HG03432 (cell line): ENCODE data around the gene VPS72.
A peak's percentile ranks its signal among the peaks of the same experiment; 100 is the strongest.

Experiments used
- ATAC-seq: cut with Tn5 transposase; IDR thresholded peaks from one replicate; pipeline ENCODE4 v1.9.1; 2021; ENCODE audit warnings: mild to moderate bottlenecking, moderate library complexity; ENCODE audit not compliant: unreplicated experiment

The VPS72 gene

DNA sequence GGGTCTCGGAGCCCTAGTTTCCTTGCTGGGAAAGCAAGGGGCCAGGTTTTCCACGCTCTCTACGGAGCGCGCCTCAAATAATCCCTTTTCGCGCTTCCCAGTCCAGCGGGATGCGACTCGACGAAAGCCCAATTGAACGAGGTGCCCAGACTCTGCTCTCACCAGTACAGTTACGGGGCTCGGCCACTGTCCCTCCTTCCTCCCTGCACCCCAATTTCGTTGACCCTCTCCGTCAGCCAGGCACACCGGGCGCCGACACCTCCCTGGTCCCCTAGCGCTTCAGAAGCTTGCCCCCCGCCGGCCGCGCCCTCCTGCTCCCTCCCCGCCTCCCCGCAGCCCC is 44.0 kb downstream of the VPS72 start:
- ATAC-seq: no peak

DNA sequence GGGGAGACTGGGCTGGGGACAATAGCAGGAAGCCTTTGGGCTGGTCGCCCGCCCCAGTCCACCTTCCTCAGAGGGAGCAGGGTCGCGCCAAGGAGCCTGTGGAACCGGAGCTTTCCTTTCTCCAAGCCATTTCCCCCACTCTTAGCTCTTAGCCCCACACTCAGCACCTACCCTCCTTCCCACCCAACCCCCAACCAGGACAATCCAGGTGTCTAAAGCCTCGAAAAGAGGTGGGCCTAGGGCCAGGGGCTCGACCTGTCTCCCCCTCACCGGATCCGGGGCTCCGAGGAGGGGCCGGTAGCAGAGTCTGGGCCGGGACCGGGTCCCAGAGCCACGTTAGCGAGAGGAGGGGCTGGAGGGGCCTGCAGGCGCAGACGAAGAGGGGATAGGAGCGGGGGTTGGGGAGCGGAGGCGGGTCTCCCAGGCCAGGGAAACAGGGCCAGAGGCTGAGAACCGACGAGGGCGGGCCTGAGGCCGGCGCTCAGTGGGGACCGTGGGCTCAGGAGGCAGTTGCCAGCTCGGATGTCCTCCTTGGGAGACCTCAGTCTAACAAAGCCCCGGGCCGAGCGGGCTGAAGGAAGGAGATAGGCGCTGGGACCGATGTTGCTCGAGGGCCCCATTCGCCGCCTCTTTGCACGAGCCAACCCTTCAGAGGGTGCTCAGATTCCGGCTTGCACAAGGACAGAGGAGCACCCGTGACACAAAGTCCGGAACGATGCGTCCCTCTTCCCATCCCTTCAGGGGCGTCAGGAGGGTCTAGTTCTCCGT is 44.5 kb downstream of the VPS72 start:
- no peak for ATAC-seq

DNA sequence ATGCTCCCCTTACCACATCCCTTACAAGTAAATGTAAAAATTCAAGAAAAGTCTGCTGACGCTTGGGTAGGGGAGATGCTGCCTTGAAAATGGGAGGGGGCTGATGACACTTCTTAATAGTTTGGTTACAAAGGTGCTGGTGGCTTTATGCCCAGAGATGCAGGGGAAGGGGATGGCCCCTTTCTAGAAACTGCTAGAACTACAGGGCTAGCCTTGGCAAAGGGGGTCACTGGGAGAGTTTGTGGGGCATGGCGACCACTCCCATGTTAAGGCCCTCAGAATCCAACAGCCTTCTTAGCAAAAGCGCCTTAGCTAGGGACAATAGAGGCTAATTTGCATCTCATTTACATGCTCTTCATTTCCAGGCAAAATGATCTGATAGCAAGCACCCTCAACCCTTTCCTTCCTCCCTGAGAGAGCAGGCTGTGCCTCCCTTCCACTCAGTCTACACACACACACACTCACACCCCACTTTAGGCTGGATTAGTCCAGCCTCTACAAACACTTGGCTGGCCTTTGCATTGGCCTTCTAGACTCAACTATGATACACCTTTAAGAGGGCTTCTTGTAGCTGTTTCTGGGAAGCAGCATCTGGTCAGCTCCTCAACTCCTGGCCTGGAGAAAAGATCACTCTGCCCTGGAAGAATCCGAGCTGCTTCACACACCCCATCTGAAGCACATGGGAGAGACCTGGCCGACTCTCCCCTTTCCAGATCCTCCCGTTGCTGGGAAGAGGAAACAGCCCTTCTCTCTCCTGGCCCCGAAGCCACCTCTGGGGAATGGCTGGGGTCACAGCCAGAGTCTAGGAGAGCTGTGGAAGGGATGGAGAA is 45.3 kb downstream of the VPS72 start:
- ATAC-seq: no peak

DNA sequence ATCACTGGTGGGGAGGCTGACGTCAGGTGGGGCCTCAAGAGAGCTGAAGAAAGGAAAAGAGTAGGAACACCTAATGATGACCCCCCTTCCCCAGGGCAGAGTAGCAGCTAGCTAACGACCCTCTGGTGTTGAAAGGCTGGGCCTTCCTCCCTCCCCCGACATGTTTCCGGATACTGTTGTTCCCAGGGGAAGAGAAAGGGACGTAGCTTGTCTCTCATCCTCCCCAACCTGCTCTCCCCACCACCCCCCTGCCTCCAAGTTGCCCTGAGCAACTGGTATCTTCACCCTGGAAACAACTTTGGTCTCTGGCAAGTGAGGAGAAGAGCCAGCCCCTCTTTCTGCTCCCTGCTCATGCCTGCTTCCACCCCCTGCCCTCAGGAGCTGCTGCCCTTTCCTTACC is 46.0 kb downstream of the VPS72 start:
- ATAC-seq: no peak

DNA sequence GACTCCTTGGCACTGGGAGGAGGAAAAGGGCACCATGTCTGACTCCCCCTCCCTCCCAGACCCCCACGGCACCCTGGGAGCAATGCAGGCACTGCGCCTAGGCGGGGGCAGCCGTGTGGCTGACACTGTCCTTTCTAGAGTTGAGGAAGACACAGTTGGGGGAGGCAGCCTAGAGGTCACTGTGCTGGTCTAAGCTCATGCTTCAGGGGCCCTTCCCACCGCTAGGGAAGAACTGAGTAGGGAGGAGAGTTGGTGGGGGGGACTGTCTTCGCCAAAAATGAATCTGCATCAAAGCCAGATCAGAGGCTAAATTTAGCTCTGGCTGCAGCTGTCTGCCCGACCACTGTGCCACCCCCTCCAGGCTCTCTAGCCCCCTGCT is 47.0 kb downstream of the VPS72 start:
- ATAC-seq: no peak

DNA sequence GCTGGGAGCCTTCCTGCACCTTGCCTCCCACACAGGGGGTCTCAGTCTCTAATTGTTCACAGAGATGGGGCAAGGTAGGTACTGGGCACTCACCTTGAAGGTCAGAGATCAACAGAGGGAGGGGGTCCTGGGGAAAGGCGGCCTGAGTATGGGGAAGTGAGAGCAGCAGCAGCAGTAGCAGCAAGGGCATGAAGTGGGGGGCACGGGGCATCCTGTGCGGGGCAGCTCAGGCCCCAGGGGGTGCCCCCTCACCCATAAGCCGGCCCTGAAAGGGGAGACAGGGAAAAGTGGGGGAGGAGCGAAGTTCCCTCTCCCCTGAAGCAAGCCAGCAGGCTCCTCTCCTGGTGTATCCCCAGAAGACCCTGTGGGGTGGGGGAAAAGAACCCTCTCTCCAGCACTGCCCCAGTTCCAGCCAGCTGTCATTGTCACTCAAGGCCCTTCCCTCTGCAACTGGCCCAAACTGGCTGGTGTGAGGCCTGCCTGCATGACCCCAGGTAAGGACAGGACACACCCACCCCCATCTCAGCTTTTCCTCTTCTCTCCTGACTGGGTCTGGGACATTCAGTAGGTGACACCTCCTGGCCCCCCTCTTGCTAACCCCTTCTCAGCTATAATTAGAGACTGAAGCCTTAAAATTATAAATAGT is 47.5 kb downstream of the VPS72 start:
- ATAC-seq: no peak

DNA sequence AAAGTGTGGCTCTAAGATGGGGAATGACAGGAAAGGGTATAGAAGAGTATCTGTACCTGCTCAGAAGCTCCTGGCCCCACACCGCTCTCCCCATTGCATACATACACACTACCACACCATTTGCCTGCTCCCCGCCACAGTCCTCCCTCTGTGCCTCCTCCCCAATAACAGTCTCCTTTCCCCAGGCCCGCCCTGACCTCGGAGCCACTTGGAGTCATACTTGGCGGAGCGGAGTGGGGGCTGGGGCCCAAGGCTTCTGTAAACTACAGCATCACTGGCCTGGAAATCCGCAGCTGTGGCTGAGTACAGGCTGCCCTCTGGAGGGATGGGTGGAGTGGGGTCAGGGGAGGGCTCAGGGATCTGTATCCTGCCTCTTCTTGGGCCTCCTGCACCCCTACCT is 52.2 kb downstream of the VPS72 start:
- ATAC-seq: no peak

DNA sequence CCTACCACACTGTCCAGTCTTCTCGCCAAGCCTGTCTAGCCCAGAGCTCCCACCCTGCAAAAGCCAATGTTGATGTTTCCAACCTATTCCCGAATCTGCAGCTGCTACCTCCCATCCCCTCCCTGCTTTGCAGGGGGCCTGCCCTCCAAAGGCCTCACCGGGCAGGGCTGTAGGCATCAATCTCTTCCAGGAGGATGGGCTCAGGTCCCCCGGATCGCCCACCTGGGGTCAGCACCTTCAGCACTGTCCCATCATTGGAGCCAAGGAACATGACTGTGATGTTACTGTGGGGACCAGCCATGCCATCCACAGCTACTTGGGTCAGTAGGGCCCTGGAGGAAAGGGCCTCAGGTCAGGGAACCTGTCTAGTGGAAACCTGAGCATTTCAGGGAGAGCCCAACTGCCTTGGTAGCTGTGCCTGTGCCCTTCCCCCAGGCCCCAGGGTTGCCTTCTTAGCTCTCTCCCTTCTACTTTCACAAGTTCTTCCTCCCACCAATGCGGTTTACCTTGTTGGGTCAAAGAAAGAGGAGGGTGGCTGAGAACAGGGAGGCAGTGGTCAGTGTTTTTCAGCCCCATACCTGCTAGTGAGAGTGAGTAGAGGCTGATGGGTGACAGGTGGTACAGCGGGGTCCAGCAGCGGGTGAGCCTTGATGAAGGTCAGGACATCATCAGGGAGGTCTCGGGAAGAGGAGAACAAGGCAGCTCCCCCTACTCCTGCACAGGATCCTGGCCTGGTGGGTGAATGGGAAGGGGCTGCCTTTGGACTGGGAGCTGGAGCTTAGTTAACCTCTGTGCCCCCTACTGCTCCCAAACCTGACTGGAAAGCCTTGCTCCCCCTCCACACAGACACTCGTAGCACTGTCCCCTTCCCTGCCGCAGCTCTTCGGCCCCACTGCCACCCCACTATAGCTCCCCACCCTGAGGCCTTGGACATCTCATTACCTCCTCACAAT is 54.3 kb downstream of the VPS72 start:
- ATAC-seq: no peak

DNA sequence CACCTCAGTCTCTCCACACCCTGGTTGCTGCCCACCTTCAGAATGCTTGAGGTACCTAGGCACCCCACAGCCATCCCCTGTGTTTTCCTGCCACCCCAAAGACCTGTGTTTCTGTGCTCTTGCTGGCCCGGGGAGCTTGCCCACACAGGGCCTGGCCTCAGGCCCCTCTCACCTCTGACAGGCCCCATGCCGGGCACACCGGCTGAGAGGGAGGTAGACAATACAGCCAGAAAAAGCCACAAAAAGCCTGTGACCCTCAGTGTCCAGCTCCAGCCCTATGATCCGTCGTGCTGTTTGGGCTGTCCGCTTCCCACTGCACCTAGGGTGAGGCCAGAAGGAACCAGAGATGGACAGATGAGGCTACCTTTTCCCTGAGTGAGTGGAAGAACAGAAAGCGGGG is 55.0 kb downstream of the VPS72 start:
- no peak for ATAC-seq

DNA sequence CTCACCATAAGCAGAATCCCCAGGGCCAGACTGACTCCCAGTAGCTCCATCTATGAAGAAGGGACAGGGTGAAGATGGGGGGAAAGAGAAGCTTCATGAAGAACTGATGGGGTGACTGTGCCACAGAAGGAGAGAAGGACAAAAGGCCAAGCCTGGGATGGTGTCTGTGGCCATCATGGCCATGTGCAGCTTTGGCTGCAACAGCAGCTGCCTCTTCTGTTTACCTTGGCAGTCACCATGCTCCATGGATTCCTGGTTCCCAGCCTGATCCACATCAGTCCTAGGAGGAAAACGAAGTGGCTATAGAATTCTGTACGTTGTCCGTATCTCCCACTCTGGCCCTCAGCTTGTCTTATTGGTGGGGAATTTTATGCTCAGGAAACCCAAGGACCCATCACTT is 55.6 kb downstream of the VPS72 start:
- ATAC-seq: no peak

DNA sequence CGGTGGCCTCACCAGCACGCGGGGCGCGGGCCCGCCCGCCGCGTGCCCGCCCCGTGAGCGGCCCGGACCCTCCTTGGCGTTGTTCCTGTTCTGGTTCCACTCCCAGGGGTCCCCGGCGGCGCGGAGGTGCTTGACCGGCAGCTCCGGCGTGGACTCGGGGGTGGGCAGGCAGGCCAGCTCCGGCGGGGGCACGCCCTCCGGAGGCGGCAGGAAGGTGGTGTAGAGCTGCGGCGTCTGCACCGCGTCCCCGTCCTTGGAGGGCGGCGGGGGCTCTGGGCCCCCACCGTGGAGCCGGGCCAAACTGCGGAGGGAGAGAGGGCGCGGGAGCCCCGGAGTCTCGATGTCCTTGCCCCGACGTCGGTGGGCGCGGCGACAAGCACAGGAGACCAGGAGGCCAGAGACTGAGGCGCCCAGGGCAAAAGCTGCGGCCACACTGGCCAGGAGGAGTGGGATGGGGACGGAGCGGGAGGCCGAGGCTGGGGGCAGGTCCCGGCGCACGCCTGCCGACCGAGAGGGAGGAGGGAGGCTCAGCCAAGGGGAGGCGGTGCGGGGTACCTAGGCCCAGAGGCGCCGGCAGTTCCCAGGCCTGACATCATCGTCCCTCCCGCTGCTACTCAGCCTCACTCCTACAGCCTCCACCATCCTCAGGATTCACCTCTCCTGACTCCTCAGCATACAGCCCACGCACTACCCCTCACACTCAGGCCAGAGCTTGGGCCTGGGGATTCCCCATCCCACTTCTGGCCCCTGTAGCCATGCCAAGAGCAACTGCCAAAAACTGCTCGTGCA is 56.8 kb downstream of the VPS72 start:
- no peak for ATAC-seq

DNA sequence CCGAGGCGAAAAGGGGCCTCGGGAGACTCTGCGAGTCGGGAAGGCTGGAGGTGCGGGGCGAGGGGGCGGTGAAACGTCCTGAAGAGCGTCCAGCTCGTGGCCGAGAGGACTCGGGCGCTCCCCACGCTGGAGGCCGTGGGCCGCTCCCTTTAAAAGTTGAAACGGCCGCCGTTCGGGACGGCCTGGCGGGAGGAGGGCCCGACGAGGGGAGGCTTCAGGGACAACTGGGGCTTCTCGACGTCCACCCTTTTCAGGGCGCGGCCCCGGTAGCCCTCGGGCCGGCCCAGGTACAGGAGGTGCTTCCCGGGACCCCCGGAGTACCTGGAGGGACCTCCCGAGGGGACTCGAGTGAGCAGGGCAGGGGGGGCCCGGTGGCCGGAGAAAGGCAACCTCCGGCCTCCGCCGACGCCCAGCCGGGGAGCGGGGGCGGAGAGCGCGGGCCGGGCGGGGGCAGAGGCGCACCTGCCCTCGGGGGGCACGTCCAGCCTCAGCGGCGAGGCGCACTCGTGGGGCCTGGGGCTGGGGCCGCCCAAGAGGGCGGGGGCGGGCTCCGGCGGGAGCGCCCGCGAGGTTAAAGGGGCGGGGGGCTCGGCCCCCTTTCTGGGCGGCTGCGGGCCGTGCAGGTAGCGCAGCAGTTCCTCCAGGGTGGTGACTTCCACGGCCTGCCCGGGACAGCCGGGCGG is 57.5 kb downstream of the VPS72 start:
- no peak for ATAC-seq

DNA sequence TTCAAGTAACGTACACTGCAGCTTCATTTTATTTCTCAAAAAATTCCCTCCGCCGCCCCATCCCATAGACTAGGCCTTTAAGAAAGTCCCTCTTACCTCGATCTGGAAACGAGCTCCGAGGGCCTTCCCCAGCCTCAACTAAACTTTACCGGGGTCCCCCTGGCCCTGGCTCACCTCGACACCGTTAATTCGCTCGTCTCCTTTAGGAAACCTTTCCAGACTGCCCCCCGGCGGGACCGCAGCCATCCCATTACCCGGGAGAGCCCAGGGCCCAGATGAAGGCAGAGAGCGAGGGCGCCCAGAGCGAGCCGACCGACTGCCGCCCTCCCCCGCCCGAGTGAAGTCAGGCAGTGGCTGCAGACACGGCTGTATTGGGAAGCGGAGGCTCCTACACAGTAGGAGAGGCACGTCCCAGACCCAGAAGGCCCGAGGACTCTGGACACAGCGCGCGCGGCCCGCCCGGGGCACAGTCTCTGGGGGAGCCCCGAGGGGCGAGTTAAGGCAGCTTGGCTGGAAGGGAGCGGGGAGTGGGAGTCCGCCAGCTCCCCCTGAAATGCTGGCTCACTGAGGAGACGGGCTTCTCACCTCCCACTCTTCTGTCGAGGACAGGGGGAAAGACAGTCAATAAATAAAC is 58.2 kb downstream of the VPS72 start:
- ATAC-seq: no peak

DNA sequence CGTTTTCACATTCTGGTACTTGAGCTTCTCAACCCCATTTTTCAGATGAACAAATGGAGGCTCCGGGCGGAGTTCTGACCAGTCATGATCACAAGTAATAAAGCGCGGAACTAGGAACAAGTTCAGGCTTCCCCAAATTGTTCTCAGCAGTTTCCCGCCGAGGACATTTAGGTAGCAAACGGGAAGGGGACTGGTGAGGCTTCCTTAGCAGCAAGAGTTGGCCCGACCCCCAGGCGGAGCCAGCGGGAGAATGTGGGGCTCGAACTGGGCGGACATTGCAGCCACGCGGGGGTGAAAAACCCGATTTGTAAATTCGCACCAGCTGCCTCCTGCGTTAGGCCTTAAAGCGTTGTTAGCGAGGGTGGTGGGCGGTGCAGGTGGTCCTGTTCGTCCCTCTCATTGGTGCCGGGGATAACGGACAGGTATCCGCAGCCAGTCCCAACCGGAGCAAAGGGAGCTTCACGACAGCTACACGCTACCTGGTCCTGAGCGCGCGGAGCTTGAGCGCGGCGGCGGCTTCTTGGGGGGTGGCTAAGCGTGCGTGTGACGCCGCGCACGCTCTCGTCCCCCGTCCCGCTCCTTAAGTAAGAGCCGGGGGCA is 58.9 kb downstream of the VPS72 start:
- peak; percentile 86 for ATAC-seq

DNA sequence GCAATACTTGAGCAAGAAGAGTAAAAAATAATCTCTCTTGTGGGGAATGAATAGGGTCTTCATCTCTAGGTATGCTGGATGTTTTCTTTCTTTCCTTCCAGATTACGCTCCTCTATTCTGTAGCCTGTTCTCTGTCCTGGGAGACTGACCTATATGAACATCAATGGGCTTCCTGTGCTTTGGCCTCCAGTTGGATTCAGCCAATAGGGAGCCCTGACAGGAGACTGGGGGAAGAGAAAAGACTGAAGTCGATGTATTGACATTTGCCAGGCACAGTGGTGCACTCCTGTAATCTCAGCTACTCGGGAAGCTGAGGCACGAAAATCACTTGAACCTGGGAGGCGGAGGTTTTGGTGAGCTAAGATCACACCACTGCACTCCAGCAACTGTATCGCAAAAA is 61.2 kb downstream of the VPS72 start:
- no peak for ATAC-seq
